K562 (cell line): ENCODE results near the gene PDLIM5. TPM values are rescaled to one million over a fixed set of nuclear protein-coding genes. Genes with fewer than 3 reads are reported as not detected.

Experiments used
- ARHGAP35 ChIP-seq: fragments of 450-650 bp; IDR thresholded peaks from 2 replicates; pipeline ENCODE4 v1.6.1; 2018; ENCODE audit not compliant: partially characterized antibody
- HOMEZ ChIP-seq: fragments of 250-450 bp; sonication (Bioruptor Pico); IDR thresholded peaks from 2 replicates; pipeline ENCODE4 v1.4.0; 2020; ENCODE audit warnings: mild to moderate bottlenecking, moderate library complexity
- KDM2B ChIP-seq: fragments of 250-450 bp; sonication (Bioruptor Pico); IDR thresholded peaks from 2 replicates; pipeline ENCODE4 v1.8.0; 2021; ENCODE audit warnings: mild to moderate bottlenecking, moderate library complexity
- MAZ ChIP-seq, 2 experiments: fragments of 450-650 bp in 1 of 2; sonication (generic) in 1 of 2; formaldehyde crosslinking; IDR thresholded peaks in 1 of 2; conservative IDR thresholded peaks in 1 of 2; 2 replicates each; pipeline versions ENCODE4 v1.4.0 to v1.5.0; 2020; ENCODE audit warnings: mild to moderate bottlenecking in 1 of 2, missing genetic modification reagents in 1 of 2
- MBD2 ChIP-seq: sonication (generic); IDR thresholded peaks from 2 replicates; pipeline ENCODE4 v1.6.1; 2016; ENCODE audit warnings: low read depth, borderline replicate concordance
- MTA3 ChIP-seq: fragments of 450-650 bp; formaldehyde crosslinking; IDR thresholded peaks from 2 replicates; pipeline ENCODE4 v1.6.1; 2017; ENCODE audit warnings: mild to moderate bottlenecking, borderline replicate concordance
- POLR2H ChIP-seq: IDR thresholded peaks from 2 replicates; pipeline ENCODE4 v1.6.1; 2016; ENCODE audit warnings: missing genetic modification characterization, low read depth, mild to moderate bottlenecking, control low read depth, missing compliant biosample characterization, moderate library complexity
- RBM17 ChIP-seq: fragments of 200-400 bp; formaldehyde crosslinking; IDR thresholded peaks from 2 replicates; pipeline ENCODE4 v1.6.1; 2017; ENCODE audit warnings: low read depth, mild to moderate bottlenecking, low read length, borderline replicate concordance
- RCOR1 ChIP-seq, 2 experiments: IDR thresholded peaks; 2 replicates each; pipeline ENCODE4 v1.6.1; 2012; ENCODE audit warnings: low read depth in 2 of 2, low read length in 2 of 2, borderline replicate concordance in 1 of 2, improper control_type of control experiment in 1 of 2
- SMARCE1 ChIP-seq: fragments of 450-650 bp; IDR thresholded peaks from 2 replicates; pipeline ENCODE4 v1.7.1; 2016; ENCODE audit warnings: mild to moderate bottlenecking
- STAT5A ChIP-seq: IDR thresholded peaks from 2 replicates; pipeline ENCODE4 v1.6.1; 2012; ENCODE audit warnings: low read length, inconsistent platforms, borderline replicate concordance
- ZBTB17 ChIP-seq: fragments of 450-650 bp; formaldehyde crosslinking; IDR thresholded peaks from 2 replicates; pipeline ENCODE4 v1.4.0; 2020; ENCODE audit warnings: mild to moderate bottlenecking
- ZBTB49 ChIP-seq: sonication (generic); formaldehyde crosslinking; IDR thresholded peaks from 2 replicates; pipeline ENCODE4 v1.8.0; 2022; ENCODE audit warnings: missing genetic modification reagents, mild to moderate bottlenecking, borderline replicate concordance
- ZFPM2 ChIP-seq: fragments of 250-450 bp; sonication (Bioruptor Pico); IDR thresholded peaks from 2 replicates; pipeline ENCODE4 v1.5.1; 2022; ENCODE audit warnings: mild to moderate bottlenecking
- ZNF133 ChIP-seq: fragments of 250-450 bp; sonication (Bioruptor Pico); IDR thresholded peaks from 2 replicates; pipeline ENCODE4 v1.4.0; 2020; ENCODE audit warnings: mild to moderate bottlenecking
- ZNF274 ChIP-seq: IDR thresholded peaks from 2 replicates; pipeline ENCODE4 v1.6.1; 2011; ENCODE audit warnings: low read depth, mild to moderate bottlenecking, low read length, moderate library complexity, borderline replicate concordance
- polyA plus RNA-seq, 8 experiments: library from polyadenylated mRNA; depleted of rRNA in 4 of 8; stranded (reverse) in 5 of 8; unstranded in 3 of 8; fragments of >200 nt; fragmentation: Nextera tagmentation in 2 of 8; fragmentation: Illumina TruSeq in 1 of 8; extraction: Ambion mirVana in 2 of 8; extraction: Trizol in 1 of 8; gene quantifications; 2 replicates each; pipeline versions ENCODE4 v1.2.1 to v1.2.3, GENCODE V29; 2011 to 2014; ENCODE audit warnings: inconsistent platforms in 1 of 8, missing spikeins in 1 of 8
- total RNA-seq, 7 experiments: library from RNA; depleted of rRNA in 6 of 7; stranded (reverse); fragments of >200 nt in 6 of 7; fragmentation: Illumina TruSeq in 2 of 7; extraction: Trizol in 2 of 7; gene quantifications; 2 replicates each; pipeline versions ENCODE4 v1.2.1 to v1.2.3, GENCODE V29; 2011 to 2021; ENCODE audit warnings: low replicate concordance in 1 of 7
- TF ChIP-seq, protein P1 (sequence below): fragments of 450-650 bp; IDR thresholded peaks from 2 replicates; pipeline ENCODE4 v1.6.1; 2017; ENCODE audit warnings: antibody characterized with exemption, mild to moderate bottlenecking
- TF ChIP-seq, protein P2 (sequence below): sonication (generic); IDR thresholded peaks from 2 replicates; pipeline ENCODE4 v1.6.1; 2016

Gene PDLIM5
- total and polyA plus RNA-seq, 9 of the 15 experiments (the other 6 are each of a cell fraction or from before 2014, with no cell fraction given), result 36.9 to 127 (median 62.5) TPM

- TF ChIP-seq, protein P1, sequence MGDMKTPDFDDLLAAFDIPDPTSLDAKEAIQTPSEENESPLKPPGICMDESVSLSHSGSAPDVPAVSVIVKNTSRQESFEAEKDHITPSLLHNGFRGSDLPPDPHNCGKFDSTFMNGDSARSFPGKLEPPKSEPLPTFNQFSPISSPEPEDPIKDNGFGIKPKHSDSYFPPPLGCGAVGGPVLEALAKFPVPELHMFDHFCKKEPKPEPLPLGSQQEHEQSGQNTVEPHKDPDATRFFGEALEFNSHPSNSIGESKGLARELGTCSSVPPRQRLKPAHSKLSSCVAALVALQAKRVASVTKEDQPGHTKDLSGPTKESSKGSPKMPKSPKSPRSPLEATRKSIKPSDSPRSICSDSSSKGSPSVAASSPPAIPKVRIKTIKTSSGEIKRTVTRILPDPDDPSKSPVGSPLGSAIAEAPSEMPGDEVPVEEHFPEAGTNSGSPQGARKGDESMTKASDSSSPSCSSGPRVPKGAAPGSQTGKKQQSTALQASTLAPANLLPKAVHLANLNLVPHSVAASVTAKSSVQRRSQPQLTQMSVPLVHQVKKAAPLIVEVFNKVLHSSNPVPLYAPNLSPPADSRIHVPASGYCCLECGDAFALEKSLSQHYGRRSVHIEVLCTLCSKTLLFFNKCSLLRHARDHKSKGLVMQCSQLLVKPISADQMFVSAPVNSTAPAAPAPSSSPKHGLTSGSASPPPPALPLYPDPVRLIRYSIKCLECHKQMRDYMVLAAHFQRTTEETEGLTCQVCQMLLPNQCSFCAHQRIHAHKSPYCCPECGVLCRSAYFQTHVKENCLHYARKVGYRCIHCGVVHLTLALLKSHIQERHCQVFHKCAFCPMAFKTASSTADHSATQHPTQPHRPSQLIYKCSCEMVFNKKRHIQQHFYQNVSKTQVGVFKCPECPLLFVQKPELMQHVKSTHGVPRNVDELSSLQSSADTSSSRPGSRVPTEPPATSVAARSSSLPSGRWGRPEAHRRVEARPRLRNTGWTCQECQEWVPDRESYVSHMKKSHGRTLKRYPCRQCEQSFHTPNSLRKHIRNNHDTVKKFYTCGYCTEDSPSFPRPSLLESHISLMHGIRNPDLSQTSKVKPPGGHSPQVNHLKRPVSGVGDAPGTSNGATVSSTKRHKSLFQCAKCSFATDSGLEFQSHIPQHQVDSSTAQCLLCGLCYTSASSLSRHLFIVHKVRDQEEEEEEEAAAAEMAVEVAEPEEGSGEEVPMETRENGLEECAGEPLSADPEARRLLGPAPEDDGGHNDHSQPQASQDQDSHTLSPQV, result peak; percentile 56
- TF ChIP-seq STAT5A (peak; percentile 74; the same call in 1 of the 2 replicates), RCOR1 (IDR thresholded peaks at IDR 0.05; ENCODE audit: borderline replicate concordance in 1 of 2, low read depth in 2 of 2, low read length in 2 of 2) (peak in 1 of 2 experiments; percentile 76; a peak in 2 of 4 replicates), ZBTB49 (no peak), RBM17 (no peak), ARHGAP35 (no peak), MTA3 (no peak), MAZ (CRISPR knock-in tag; conservative IDR thresholded peaks at IDR 0.05 in 1 of 2, IDR thresholded peaks at IDR 0.05 in 1 of 2) (no peak), ZBTB17 (no peak), HOMEZ (CRISPR knock-in tag) (no peak), MBD2 (no peak), ZFPM2 (CRISPR knock-in tag) (no peak), POLR2H (tag) (0 out of 2 replicates have a peak, but pooled peaks have one; percentile 17), SMARCE1 (peak; percentile 95), KDM2B (CRISPR knock-in tag) (no peak), ZNF133 (CRISPR knock-in tag) (no peak), ZNF274 (no peak)
- TF ChIP-seq, protein P2, sequence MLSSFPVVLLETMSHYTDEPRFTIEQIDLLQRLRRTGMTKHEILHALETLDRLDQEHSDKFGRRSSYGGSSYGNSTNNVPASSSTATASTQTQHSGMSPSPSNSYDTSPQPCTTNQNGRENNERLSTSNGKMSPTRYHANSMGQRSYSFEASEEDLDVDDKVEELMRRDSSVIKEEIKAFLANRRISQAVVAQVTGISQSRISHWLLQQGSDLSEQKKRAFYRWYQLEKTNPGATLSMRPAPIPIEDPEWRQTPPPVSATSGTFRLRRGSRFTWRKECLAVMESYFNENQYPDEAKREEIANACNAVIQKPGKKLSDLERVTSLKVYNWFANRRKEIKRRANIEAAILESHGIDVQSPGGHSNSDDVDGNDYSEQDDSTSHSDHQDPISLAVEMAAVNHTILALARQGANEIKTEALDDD, result peak; percentile 96
These were observed 81.9 kb downstream of the PDLIM5 start (continued) for GRCh38 chr4:94533405-94534223.
